Stomach smooth muscle (tissue), 2 donors: Measurements from ENCODE around the gene TNRC6C.
A peak's percentile ranks its signal among the peaks of the same experiment; 100 is the strongest.

Experiments used
- H3K27ac ChIP-seq: one replicate; pipeline ENCODE4 v1.7.0; 2013; ENCODE audit warnings: mild to moderate bottlenecking, low read length, inconsistent platforms
- H3K27me3 ChIP-seq, 2 donors: one replicate each; pipeline ENCODE4 v1.7.0; 2013; ENCODE audit warnings: low read length in 2 of 2; ENCODE audit not compliant: insufficient read depth in 2 of 2, control insufficient read depth in 1 of 2
- H3K36me3 ChIP-seq, 2 donors: one replicate each; pipeline ENCODE4 v1.7.0; 2013; ENCODE audit warnings: low read length in 2 of 2; ENCODE audit not compliant: control insufficient read depth in 2 of 2, insufficient read depth in 2 of 2
- H3K4me1 ChIP-seq: one replicate; pipeline ENCODE4 v1.7.0; 2013; ENCODE audit warnings: low read length; ENCODE audit not compliant: control insufficient read depth, insufficient read depth
- H3K4me3 ChIP-seq, 2 donors: one replicate each; pipeline ENCODE4 v1.7.0; 2013; ENCODE audit warnings: low read length in 2 of 2
- H3K9ac ChIP-seq, 2 donors: one replicate each; pipeline ENCODE4 v1.7.0; 2013; ENCODE audit warnings: low read length in 2 of 2, mild to moderate bottlenecking in 1 of 2
- H3K9me3 ChIP-seq, 2 donors: one replicate each; pipeline ENCODE4 v1.7.0; 2013; ENCODE audit warnings: low read length in 2 of 2; ENCODE audit not compliant: control insufficient read depth in 2 of 2
- donor health status: healthy.
- donor health status: Pancreatic carcinoma.

The TNRC6C gene

GRCh38 chr17:78122216-78122930, 163.9 kb downstream of the TNRC6C start:
- Histone ChIP-seq H3K4me3 (no peak overlapping the region), H3K36me3 (no peaks in the 10 kb centered on the region), H3K27me3 (peaks cover 2 to 3% of the 10 kb centered on the region in 2 donors), H3K27ac (no peak overlapping the region), H3K4me1 (peaks cover 10% of the 10 kb centered on the region), H3K9ac (no peak overlapping the region), H3K9me3 (no peaks in the 10 kb centered on the region)

- Histone ChIP-seq H3K9ac (no peak overlapping the region), H3K36me3 (no peaks in the 10 kb centered on the region), H3K27me3 (peaks cover 2 to 7% of the 10 kb centered on the region in 2 donors), H3K9me3 (no peaks in the 10 kb centered on the region), H3K4me3 (no peak overlapping the region), H3K4me1 (peaks cover 8% of the 10 kb centered on the region), H3K27ac (no peak overlapping the region)
Measured at GRCh38 chr17:78122931-78123249, 164.4 kb downstream of the TNRC6C start.

GRCh38 chr17:78123258-78123929, 164.9 kb downstream of the TNRC6C start:
- H3K4me1 ChIP-seq = peaks cover 9% of the 10 kb centered on the region
- H3K27me3 ChIP-seq = peaks cover 2 to 11% of the 10 kb centered on the region in 2 donors
- no peaks in the 10 kb centered on the region for H3K36me3 ChIP-seq
- no peaks in the 10 kb centered on the region for H3K9me3 ChIP-seq
- no peak overlapping the region for H3K27ac ChIP-seq
- no peak overlapping the region for H3K9ac ChIP-seq
- no peak overlapping the region for H3K4me3 ChIP-seq

GRCh38 chr17:78124081-78124835, 165.8 kb downstream of the TNRC6C start:
- no peak overlapping the region for H3K9ac ChIP-seq
- H3K27me3 ChIP-seq = peaks cover 4 to 14% of the 10 kb centered on the region in 2 donors
- H3K4me3 ChIP-seq = no peak overlapping the region
- no peak overlapping the region for H3K27ac ChIP-seq
- no peaks in the 10 kb centered on the region for H3K9me3 ChIP-seq
- peaks cover 14% of the 10 kb centered on the region for H3K4me1 ChIP-seq
- no peaks in the 10 kb centered on the region for H3K36me3 ChIP-seq

- H3K4me1 ChIP-seq = peaks cover 18% of the 10 kb centered on the region
- H3K27ac ChIP-seq = no peak overlapping the region
- peaks cover 6 to 16% of the 10 kb centered on the region in 2 donors for H3K27me3 ChIP-seq
- no peaks in the 10 kb centered on the region for H3K9me3 ChIP-seq
- no peak overlapping the region for H3K4me3 ChIP-seq
- H3K36me3 ChIP-seq = no peaks in the 10 kb centered on the region
- no peak overlapping the region for H3K9ac ChIP-seq
Measured at GRCh38 chr17:78124836-78125137, 166.3 kb downstream of the TNRC6C start.

- Histone ChIP-seq H3K27ac (no peak overlapping the region), H3K4me3 (no peak overlapping the region), H3K4me1 (peaks cover 21% of the 10 kb centered on the region), H3K9me3 (no peaks in the 10 kb centered on the region), H3K36me3 (no peaks in the 10 kb centered on the region), H3K9ac (no peak overlapping the region), H3K27me3 (peaks cover 6 to 18% of the 10 kb centered on the region in 2 donors)
Measured at GRCh38 chr17:78125138-78125913, 166.8 kb downstream of the TNRC6C start.

GRCh38 chr17:78125976-78126894, 167.7 kb downstream of the TNRC6C start:
- Histone ChIP-seq H3K27me3 (peaks cover 11 to 27% of the 10 kb centered on the region in 2 donors), H3K27ac (no peak overlapping the region), H3K4me1 (peaks cover 22% of the 10 kb centered on the region), H3K4me3 (no peak overlapping the region), H3K36me3 (no peaks in the 10 kb centered on the region), H3K9ac (no peak overlapping the region), H3K9me3 (no peaks in the 10 kb centered on the region)

GRCh38 chr17:78126895-78127238, 168.4 kb downstream of the TNRC6C start:
- H3K27ac ChIP-seq = no peak overlapping the region
- H3K9ac ChIP-seq = no peak overlapping the region
- no peaks in the 10 kb centered on the region for H3K36me3 ChIP-seq
- peaks cover 26% of the 10 kb centered on the region for H3K4me1 ChIP-seq
- H3K9me3 ChIP-seq = no peaks in the 10 kb centered on the region
- peaks cover 11 to 31% of the 10 kb centered on the region in 2 donors for H3K27me3 ChIP-seq
- H3K4me3 ChIP-seq = no peak overlapping the region

GRCh38 chr17:78127239-78127887, 168.9 kb downstream of the TNRC6C start:
- Histone ChIP-seq H3K4me1 (peaks cover 26% of the 10 kb centered on the region), H3K4me3 (peak overlapping the region; percentile 59 to 72), H3K9me3 (no peaks in the 10 kb centered on the region), H3K9ac (peak overlapping the region; percentile 38 to 51), H3K36me3 (no peaks in the 10 kb centered on the region), H3K27ac (peak overlapping the region; percentile 49), H3K27me3 (peaks cover 12 to 35% of the 10 kb centered on the region in 2 donors)
